NCI-H524 treated with DMSO at 0.1 percent for 48 hours (cell line): ENCODE data around the gene WLS.
"Not testable (repeated sequence)": the region's sequence is repeated elsewhere in the genome, so short reads cannot be mapped to it uniquely, and the experiment has no call there.

Source experiments
- DNase-seq: peaks from one replicate; lab custom pipeline; 2025; lab: John Stamatoyannopoulos, UW

WLS gene

DNA sequence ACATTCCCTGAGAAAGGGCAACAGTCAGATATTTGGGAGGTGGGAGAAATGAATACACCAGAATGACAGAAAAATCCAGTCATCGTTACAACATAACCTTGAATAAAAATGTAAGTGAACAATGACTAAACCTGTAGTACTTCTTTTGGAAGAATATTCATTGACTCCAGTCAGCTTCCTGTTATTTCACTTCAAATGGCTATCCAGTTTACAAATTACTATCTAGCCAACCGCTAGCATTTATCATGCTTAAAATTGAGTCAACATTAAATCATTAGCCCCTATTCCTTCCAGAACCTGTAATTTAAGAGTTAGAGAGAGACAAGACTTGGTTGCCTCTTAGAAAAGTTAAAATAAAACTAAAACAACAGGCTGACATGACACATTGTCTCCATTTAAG lies 33.6 kb downstream of the WLS start:
- no peak for DNase-seq

DNA sequence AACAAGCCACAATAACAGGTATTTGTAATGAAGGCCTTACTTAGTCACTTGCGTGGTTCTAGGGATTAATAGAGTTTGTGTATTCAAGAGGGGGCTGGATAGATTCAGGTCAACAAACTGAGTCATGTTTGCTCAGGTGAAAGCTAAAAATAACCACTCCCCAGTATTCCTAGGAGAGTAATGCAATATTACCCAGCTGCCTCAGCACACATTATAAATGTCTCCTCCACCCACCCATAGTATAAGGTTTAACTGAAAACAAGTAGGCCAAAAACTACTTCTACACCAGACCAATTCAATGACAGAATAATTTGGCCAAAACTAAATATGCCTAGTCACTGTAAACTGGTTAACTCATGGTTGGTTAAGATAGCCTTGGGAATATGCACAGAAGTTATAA lies 34.4 kb downstream of the WLS start:
- no peak for DNase-seq

DNA sequence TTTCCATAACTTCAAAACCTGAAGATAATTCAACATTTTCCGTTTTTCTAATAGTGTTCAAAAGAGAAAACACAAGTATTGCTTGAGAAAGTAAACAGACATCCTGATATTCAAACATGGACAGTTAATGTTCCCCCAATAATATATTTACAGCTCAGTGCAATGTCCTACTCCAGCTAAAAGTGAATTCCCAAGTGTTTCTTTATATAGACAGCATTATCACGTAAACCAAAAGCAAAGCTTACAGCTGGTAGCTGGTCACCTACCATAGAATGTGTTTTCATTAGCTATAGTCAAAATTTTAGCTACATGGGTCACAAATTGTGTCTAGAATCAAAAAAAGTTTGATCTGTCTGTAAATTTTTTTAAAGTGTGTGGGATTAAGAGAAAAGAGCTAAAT lies 34.9 kb downstream of the WLS start:
- DNase-seq = no peak

DNA sequence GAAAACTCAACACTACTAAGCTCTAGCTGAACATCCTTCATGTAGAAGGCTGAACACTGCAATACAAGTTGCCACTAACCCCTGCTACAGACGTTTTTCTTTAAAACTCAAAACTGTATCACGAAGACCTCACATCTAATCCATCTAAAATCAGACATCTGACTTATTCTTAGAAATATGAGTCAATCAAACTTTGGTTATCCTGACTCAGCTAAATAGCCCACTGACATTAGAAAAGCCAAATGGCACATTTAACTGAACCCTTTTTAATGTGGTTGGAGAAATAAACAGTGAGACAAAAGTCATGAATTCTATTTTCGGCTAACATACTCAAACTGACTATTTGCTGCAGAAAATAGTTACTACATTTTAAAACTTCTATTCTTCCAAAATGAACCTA lies 35.6 kb downstream of the WLS start:
- no peak for DNase-seq

DNA sequence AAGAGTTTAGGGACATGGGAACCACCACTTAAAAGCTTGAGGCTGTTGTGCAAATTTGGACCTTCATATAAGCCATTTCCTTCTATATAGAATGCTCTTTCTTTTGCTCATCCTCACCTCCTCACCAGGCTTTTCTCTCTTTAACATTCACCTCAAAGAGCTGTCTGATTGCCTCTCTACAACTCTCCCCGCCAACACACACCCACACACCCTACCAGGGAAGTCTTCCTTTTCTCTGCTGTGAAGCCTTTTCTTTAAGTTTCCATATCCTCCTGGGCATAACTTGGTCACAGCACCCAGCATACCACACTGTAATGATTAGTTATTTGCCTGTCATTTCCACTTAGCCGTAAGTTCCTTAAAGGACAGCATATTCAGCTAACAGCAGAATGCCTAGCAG lies 40.6 kb downstream of the WLS start:
- no peak for DNase-seq

DNA sequence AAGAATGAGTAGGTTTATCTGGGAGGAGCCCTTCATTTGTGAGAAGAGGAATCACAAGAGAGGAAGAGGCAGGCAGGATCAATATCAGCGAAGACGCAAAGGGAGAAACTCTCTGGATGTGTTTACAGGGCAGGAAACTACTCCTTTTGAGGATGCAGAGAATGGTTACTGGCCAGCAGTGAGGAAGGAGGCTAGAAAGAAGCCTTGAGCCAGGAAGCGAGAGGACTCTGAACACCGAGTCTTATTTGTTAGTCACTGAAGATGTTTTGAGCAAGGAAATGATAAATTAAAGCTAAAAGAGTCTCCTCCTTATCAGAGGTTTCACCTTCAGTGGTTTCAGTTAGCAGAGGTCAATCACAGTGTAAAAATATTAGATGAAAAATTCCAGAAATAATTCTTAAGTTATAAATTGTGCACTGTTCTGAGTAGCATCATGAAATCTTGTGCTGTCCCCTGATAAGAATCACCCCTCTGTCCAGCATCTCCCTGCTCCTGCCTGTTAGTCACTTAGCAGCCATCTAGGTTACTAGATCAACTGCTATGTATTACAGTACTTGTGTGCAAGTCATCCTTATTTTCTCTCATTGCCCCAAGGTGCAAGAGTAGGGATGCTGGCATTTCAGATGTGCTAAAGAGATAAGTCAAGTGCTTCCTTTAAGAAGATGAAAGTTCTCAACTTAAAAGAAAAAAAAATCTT lies 43.5 kb downstream of the WLS start:
- DNase-seq = no peak

DNA sequence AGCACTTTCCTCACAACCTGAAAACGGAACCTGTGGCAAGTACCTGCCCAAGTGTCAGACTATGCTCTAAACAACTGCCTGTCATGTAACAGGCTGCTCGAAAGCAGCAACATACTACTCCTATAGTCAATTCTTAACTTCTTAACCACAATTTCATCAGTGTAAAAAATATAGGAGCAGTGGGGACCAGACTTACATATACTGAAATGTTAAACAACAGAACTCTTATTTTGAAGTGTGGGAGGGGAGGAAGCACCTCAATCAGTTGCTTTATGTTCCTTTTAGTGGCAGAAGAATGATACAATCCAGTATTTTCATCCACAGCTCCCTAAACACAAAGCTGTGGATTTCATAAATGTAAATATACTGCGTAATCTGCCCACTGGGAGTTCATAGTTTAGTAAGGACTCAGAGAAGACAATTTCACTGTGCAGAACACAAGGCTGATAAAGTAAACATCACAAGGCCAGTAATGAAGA lies 44.2 kb downstream of the WLS start:
- DNase-seq = no peak

DNA sequence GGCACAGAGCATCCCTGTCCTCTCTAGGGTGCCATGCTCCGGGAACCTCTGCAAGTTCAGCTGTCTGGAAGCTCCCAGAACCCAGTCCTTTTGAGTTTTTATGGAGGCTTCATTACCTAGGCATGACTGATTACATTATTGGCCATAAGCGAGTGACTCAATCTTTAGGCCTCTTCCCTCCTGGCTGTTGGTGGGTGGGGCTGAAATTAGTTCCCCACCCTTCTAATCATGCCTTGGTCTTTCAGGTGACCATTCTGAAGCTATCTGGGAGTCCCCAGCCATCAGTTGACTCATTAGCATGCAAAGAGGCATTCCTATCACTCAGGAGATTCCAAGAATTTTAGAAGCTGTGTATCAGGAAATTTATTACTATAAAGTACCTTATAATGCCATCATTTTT lies 46.6 kb downstream of the WLS start:
- no peak for DNase-seq

DNA sequence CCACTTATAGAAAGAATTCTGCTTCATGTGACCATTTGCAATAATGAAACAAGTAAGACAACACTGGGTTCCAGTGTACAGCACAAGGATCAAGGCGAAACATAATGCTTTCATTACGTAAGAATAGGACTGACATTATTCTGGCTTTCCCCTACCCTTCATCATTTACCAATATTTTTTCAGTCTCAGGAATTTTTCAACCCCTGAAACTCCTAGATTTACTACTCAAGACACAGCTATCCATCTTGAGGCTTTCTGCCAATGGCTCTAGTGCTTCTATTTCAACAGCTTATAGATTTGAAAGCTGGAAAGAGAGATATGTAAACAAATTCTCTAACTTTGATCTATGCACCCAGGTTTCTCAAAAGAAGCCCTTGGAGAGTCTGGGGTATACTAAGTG lies 48.4 kb downstream of the WLS start:
- no peak for DNase-seq

DNA sequence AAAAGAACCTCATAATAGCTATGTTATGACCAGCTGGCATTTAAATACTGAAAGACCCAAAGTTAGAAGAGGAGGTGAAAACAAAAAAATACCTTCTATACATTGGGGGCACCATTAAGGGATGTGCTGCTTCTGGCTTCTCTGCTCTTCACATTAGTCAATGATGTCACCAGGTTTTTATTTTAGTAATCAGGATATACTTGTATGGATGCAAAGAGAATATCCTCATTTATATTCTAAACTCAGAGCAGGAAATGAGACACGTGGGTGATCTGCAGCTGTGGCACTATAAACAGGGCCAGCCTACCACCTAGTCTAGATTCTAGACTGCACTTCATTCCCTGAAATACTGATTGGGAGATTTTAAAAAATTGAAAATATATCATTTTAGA lies 51.2 kb downstream of the WLS start:
- no peak for DNase-seq

DNA sequence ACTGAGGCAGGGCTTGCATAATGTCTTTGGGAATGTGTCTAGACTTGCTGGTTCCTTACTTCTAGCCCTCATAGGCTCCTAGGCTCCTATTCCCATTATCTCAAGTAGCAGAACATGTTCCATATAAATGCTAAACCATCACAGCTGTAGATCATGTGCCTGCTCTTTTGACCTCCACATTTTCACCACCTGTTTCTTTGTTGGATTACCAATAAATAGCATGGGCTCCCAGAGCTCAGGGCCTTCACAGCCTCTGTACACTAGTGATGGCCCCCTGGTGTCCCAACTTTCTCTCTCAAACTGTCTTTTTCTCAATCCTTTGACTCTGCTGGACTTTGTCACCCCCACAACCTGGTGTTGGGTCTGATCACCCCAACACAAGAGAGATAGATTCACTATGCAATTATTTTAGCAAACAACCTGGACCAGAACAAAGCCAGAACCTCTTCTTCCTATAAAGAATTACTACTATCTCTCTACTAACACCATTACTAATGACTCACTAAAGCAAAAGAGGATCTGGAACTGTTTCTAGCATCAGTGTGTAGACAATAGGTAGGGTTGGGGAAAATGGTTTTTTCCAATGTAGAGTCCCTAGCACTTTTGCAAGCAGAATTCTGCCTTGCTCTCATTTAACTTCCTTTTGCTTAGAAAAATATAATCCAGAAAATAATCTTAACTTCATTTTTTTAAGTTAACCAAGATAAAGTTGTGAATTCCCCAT lies 51.7 kb downstream of the WLS start:
- no peak for DNase-seq

DNA sequence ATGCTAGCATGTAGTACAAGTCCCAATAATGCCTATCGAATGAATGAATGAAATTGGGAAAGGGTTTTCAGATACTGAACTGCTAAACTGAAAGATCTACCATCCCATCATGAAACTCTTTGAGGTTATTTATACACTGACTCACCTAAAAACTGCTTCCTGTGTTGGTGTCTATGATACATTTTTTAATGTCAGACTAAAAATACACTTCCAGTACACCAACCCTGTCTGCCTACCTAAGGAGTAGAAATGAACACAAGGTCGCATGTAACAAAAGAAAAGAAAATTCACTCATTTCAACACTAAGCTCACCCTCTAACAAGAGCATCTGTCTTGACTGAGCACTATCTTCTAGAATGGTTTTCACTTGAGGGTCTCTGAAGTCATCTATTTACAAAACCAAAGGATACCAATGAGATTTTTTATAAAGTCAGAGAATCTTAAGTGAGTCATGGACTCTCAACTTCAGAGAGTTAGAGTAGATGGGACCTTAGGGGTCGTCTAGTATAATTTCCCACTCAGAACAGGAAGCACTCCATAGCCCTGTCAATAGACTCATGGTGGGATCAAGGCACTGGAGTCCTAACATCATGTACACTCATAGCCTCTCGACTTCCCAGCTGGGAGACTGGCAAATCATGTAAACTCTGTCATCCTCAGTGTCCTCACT lies 53.4 kb downstream of the WLS start:
- no peak for DNase-seq

DNA sequence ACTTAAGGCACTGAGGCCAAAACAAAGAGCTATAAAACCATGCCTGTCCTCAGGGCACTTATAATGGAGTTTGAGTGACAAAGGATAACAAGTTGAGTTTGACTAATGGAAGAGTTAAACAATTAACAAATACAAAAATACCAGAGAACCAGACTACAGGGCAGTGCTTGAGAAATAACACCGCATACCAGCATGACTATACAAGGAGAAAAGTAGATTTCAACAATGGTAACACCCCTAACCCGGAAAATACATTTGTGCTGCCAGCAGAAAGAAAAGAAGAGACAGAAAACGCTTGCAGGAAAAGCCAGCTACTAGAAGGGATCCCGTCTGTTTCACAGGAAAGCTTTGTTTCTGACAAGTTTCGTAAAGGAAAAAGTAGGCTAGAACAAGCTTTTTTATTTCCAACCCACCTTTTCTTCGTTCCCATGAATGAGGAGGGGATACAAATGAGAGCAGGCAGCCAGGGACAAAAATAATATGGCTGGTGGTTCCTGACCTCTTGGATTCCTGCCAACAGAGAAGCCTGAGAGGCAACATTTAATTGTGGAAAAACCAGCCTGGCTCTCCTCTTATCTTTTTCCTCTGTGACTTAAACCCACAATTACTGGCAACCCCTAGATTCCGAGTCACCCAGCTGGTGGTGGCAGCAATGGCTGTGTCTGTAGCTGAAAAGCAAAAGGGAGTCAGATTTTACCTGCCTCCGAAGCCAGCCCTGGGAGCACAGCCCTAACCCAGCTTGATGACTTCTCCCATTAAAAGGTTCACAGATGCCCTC lies 56.5 kb downstream of the WLS start:
- DNase-seq = no peak

DNA sequence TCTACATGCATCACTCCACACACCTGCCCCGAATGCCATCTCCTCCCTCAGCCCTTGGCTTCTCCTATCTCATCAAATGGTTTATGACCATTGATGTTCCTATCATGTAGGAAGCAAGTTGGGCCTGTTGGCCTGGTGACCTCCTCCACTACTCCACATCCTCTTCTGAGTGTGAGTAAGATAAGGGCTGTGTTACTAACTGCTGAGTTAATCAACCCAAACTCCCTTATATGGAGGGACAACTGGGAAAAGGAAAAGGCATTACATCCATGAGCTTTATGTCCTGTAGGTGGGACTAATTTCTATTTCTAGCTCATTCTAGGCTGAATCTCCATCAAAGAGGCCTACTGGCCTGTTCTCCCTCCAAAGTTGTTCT lies 57.6 kb downstream of the WLS start:
- no peak for DNase-seq

DNA sequence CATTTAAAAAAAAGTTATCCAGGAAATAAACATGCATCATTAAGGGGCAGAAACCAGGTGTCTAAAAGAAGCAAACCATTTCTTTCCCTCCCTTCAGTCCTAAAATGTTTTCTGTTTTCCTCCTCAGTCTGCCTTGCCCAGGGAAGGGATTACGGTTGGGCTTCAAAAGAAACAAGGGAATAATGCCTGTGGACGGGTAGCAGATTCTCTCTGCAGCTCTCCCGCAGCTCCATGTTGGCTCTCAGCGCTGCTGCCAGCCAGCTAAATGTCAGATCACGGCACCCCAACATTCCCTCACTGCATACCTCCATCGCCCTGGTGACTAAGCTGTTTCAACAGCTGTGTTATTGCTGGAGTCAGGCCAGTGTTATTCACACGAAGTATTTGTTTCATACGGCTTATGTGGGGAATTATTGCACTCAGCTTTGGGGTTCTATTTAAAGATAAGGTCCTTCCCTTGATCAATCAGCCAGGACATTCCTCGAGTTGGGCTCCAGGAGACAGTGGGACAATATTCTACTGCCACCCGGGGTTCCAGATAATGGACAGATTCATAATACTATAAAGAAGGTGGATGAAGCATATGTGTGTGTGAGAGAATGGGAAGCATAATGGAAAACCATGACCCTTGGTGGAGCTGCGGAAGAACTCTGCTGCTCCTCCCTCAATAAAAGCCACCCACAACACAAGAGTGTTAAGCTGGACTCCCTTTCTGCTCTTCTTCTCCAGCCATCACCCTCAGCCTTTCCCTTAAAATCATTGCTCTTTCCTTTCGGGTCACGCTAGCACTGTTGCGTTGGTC lies 58.2 kb downstream of the WLS start:
- DNase-seq = no peak

DNA sequence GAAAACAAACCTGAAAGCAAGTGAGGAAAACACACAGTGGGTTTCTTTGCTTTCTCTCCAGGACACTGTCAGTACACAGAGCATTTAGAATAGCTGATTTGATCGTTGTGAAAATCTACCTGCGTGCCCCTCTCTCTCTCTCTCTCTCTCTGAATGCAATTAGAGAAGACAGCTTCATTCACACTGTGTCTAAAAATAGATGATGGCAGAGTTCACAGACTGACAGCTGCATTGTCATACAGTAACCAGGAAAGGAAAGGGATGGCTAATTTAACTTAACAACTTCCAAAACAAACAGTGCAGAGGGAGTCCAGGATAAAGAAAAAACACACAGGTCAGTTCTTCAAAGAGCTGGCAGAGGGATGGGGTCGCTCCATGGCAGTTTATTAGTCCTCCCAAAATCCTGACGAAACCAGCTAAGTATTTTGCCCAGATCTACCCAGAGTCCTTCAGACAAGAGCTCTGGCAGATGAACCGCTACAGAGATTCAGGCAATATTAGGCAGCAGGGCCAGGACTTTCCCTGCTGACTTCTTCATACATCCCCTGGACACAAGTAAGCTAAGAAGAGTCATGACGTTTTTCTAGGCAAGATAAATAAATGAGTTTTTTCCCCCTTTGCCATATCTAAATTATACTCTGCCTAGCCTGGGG lies 58.9 kb downstream of the WLS start:
- DNase-seq = no peak

DNA sequence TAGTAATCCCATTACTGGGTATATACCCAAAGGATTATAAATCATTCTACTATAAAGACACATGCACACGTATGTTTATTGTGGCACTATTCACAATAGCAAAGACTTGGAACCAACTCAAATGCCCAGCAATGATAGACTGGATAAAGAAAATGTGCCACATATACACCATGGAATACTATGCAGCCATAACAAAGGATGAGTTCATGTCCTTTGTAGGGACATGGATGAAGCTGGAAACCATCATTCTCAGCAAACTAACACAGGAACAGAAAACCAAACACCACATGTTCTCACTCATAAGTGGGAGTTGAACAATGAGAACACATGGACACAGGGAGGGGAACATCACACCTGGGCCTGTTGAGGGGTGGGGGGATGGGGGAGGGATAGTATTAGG lies 60.5 kb downstream of the WLS start:
- DNase-seq = not testable (repeated sequence)

DNA sequence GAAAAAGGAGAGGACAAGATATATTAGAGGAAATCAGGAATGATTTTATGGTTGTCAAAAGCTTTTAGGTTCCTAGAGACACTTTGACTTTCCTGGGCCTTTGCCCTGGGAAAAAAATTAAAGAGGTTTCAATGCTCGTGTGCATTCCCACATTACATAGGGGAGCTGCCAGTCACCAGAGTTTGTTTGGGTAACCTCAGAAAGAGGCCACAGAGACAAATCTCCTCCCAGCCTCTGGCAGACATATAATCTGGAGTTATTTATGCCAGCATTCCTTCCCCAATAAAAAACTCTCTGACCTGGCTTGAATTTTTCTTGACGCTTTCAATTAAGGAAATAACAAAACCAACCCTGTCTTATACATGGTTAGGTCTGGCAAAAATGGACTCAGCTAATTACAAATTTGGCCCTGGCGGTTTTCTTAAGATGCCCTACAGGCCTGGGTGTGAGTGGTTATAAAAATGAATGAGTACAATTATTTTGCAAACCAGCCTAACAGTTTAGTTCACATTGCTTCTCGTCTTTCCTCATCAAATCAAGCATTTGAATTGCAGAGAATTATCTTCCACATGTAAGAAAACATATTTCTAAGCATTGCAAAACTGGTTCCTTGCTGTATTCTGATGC lies 63.7 kb downstream of the WLS start:
- no peak for DNase-seq

DNA sequence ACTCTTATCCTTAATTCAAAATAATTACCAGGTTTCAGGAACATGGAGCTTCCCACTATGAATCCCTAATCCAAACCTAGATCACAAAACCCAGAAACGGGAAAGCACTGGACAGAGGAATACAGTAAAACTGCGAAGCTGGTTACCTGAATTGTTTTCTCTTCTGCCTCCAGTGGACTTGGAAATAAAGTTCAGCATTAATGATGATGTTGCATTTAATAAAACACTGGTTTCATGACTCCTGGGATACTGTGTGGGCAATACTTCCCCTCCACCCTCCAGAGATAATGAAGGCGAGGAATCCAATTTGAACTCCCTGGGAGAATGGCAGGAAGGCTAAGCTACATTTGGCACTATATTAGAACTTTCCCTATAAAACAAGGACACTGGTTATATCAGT lies 65.1 kb downstream of the WLS start:
- DNase-seq = no peak

DNA sequence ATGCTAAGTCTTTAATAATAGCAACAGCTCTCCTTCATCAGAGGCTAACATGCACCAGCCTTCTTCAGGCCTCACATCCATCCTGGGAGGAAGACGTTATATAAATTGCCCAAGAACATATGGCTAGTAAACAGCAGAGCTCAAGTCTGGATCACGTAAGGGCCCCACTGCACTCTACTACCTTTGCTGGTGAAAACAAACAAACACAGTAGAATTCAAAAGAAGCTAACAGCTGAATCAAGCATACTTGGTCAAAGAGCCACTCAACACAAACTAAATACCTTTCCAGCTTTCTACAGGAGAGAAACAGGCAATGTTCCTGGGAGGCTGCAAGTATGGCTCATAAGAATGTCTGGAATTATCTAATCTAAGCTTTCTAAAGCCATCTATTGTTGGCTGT lies 66.0 kb downstream of the WLS start:
- DNase-seq = no peak

DNA sequence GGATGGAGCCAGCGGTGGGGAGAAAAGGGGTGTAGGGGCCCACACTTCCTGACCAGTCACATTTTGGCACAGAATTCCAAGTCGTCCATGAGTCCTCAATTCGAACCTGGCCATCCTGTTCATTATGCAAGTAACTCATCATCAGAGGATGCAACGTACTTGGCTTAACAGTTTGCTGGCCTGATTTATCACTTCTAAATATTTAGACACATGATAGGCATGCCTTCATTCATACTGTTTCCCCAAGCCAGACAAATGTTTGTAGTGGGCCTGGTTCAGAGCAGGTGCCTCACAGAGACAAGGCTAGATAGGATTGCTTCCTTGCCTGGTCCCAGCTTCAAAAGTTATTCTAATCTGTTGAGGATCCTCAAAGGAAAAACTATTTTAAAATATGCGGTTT lies 66.7 kb downstream of the WLS start:
- no peak for DNase-seq
